ENCODE data around the gene DLGAP4. TPM values are rescaled to one million over a fixed set of nuclear protein-coding genes. Genes with fewer than 3 reads are reported as not detected.

Gene DLGAP4
- total and polyA plus RNA-seq, 4 donors = 33.2 to 150 (median 97.7) TPM

DNA sequence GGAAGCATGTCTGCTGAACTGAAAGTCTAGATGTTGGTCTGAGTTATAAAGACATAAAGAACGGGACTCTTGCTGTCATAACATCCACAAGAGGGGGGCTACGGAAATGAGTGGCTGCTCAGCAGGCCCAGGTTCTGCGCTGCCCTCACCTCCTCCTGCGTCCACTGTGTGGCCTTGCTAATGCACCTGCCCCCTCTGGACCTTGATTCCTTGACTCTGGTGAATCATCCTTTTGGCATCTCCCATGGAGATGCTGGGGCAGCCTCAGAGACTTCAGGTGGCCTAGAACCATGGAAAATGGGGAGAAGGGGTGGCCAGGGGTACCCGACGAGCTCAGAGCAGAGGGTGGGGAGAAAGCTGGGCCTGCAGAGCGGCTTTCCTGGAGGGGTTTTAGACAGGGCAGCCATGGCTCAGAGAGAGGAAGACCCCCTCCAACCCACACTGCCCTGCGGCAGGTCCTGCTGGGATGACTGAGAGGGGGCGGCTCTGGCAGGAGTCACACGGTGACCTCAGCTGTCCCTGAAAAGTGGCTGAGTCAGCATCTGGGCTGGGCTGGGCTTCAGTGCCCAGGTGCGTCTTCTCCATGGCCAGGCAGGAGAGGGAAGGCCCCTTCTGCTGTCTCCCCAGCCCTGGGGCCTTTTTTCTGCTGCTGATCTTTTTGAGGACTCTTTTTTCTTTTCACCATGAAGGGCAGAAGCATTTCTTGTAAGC lies 46.9 kb downstream of the DLGAP4 start:
- H3K4me1 ChIP-seq (ENCODE audit: control insufficient read depth in 1 of 2, insufficient read depth in 2 of 2, low read length in 2 of 2) = no peaks in the 10 kb centered on the region
- no peaks in the 10 kb centered on the region for H3K9me3 ChIP-seq (ENCODE audit: control insufficient read depth, low read length)
- 60 to 64% methylated on average over 10 to 11 of the region's 11 CpGs for WGBS, 2 donors
- H3K27me3 ChIP-seq (ENCODE audit: control insufficient read depth in 1 of 2, insufficient read depth in 2 of 2, low read length in 1 of 2) = no peaks in the 10 kb centered on the region
- no peak for ATAC-seq (ENCODE audit: low FRiP score)
- no peak for DNase-seq
- no peak overlapping the region for H3K4me3 ChIP-seq (ENCODE audit: low read length in 2 of 2)
- H3K27ac ChIP-seq (ENCODE audit: low read depth in 1 of 2, low read length in 2 of 2) = no peak overlapping the region
- intact Hi-C loops (cut with DNase I) = no loop called here
- H3K36me3 ChIP-seq (ENCODE audit: control insufficient read depth in 1 of 2, insufficient read depth in 2 of 2, low read length in 1 of 2) = no peaks in the 10 kb centered on the region

DNA sequence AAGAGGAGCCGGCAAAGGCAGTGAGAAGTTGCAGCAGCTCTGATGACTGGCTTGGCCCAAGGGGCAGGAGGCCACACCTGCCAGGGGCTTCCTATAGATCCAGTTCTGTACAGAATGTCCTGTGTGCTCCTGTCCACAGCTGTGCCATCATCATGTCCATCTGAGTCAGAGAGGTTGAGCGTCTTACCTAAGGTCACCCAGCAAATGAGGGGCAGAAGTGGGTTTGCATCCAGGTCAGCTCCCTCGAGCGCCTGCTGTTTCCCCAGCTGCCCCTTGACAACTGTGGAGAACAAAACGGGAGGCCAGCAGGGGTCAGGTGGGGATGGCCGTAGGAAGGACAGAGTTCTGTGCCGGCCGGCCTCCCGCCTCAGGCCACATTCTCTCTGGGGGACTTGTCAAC lies 47.6 kb downstream of the DLGAP4 start:
- no peak overlapping the region for H3K4me3 ChIP-seq (ENCODE audit: low read length in 2 of 2)
- H3K27ac ChIP-seq (ENCODE audit: low read depth in 1 of 2, low read length in 2 of 2) = no peak overlapping the region
- H3K9me3 ChIP-seq (ENCODE audit: control insufficient read depth, low read length) = no peaks in the 10 kb centered on the region
- DNase-seq (no peak), ATAC-seq (ENCODE audit: low FRiP score) (no peak)
- H3K4me1 ChIP-seq (ENCODE audit: control insufficient read depth in 1 of 2, insufficient read depth in 2 of 2, low read length in 2 of 2) = no peaks in the 10 kb centered on the region
- WGBS, 2 donors = 53 to 57% methylated on average over 9 of the region's 9 CpGs
- no peaks in the 10 kb centered on the region for H3K36me3 ChIP-seq (ENCODE audit: control insufficient read depth in 1 of 2, insufficient read depth in 2 of 2, low read length in 1 of 2)
- intact Hi-C loops (cut with DNase I) = no loop called here
- H3K27me3 ChIP-seq (ENCODE audit: control insufficient read depth in 1 of 2, insufficient read depth in 2 of 2, low read length in 1 of 2) = no peaks in the 10 kb centered on the region

DNA sequence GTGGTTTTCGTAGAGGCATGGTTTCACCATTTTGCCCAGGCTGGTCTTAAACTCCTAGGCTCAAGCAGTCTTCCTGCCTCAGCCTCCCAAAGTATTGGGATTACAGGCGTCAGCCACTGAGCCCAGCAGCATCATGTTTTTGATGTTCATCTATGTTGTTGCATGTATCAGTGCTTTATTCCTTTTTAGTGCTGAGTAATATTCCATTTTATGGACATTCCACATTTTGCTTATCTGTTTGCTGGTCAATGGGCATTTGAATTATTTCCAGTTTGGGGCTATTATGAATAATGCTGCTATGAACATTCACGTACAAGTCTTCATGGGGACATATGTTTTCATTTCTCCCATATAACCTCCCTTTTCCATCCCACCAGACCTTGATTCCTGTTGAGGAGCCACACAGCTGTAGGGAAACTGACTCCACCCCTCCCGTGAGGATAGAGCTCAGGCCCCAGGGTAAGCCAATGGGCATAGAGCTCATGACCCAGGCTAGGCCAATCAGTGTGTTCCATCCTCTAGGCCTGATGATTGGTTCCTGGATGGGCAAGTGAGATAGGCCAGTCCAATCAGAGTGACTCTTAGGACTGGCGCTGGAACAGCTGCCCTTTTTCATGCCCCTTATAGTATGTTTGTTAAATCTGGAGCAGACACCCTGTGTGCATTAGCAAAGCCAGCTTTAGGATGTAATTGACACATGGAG lies 49.5 kb downstream of the DLGAP4 start:
- no peak for DNase-seq
- WGBS, 2 donors = 81 to 85% methylated on average over 5 of the region's 5 CpGs
- no peak for ATAC-seq (ENCODE audit: low FRiP score)
- no peaks in the 10 kb centered on the region for H3K9me3 ChIP-seq (ENCODE audit: control insufficient read depth, low read length)
- H3K4me3 ChIP-seq (ENCODE audit: low read length in 2 of 2) = no peak overlapping the region
- intact Hi-C loops (cut with DNase I) = no loop called here
- H3K4me1 ChIP-seq (ENCODE audit: control insufficient read depth in 1 of 2, insufficient read depth in 2 of 2, low read length in 2 of 2) = no peaks in the 10 kb centered on the region
- H3K27ac ChIP-seq (ENCODE audit: low read depth in 1 of 2, low read length in 2 of 2) = no peak overlapping the region
- no peaks in the 10 kb centered on the region for H3K27me3 ChIP-seq (ENCODE audit: control insufficient read depth in 1 of 2, insufficient read depth in 2 of 2, low read length in 1 of 2)
- no peaks in the 10 kb centered on the region for H3K36me3 ChIP-seq (ENCODE audit: control insufficient read depth in 1 of 2, insufficient read depth in 2 of 2, low read length in 1 of 2)

DNA sequence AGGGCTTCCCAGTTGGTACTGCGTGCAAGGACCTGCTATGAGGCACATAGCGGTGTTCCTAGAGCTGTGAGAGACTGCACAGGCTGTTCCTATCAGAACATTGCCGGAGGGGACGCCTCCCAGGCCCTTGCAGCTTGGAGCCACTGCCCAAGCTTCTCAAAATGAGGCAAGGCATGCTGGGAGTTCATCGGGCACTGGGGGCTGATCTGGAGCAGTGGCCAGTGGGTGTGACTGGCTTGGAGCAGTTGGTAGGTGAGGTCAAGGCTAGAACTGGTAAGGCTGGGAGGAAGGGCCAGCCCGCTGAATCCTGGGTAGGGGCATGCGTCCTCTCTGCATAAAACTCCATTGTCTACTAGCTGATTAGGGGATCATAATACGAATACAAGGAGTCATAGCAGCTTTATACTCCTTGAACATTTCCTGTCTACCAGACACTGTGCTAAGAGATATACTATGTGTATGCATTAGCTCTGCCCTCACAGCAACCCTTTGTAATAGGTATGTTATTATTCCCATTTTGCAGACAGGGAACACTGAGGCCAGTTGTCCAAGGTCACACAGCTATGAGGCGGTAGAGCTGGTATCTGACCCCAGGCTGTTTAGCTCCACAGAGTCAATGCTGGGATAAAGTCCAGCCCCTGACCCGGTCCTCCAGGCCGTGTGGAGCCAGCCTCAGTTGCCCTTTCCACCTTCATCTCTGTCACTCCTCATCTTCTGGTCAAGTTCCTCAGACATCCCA lies 53.7 kb downstream of the DLGAP4 start:
- H3K9me3 ChIP-seq (ENCODE audit: control insufficient read depth, low read length) = no peaks in the 10 kb centered on the region

DNA sequence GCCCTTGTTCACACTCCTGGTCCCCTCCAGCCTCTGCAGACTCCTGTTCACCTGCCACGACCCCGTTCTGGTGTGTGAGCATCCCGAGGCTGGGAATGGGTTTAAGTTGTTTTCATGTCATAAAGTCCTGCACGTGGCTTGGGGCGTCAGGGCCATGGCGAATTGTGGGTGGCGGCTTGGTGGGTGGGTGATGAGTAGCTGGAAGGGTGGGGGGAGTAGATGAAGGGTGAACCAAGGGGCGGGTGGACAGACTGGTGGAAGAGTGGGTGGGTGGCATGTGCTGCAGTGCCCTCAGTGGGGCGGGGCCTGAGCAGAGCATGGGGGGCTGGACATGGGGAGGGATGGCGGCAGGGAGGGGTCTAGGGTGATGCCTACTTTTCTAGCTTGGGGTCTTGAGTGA lies 54.3 kb downstream of the DLGAP4 start:
- DNase-seq (no peak), ATAC-seq (ENCODE audit: low FRiP score) (no peak)
- Histone ChIP-seq H3K27me3 (ENCODE audit: control insufficient read depth in 1 of 2, insufficient read depth in 2 of 2, low read length in 1 of 2) (no peaks in the 10 kb centered on the region), H3K4me1 (ENCODE audit: control insufficient read depth in 1 of 2, insufficient read depth in 2 of 2, low read length in 2 of 2) (no peaks in the 10 kb centered on the region), H3K36me3 (ENCODE audit: control insufficient read depth in 1 of 2, insufficient read depth in 2 of 2, low read length in 1 of 2) (no peaks in the 10 kb centered on the region), H3K27ac (ENCODE audit: low read depth in 1 of 2, low read length in 2 of 2) (no peak overlapping the region), H3K9me3 (ENCODE audit: control insufficient read depth, low read length) (no peaks in the 10 kb centered on the region), H3K4me3 (ENCODE audit: low read length in 2 of 2) (no peak overlapping the region)
- intact Hi-C loops (cut with DNase I) = no loop called here
- 59 to 60% methylated on average over 10 of the region's 10 CpGs for WGBS, 2 donors

More for the DNA sequence above, 53.7 kb downstream of the DLGAP4 start:
- DNase-seq (no peak), ATAC-seq (ENCODE audit: low FRiP score) (no peak)
- 83 to 87% methylated on average over 11 of the region's 11 CpGs for WGBS, 2 donors
- intact Hi-C loops (cut with DNase I) = no loop called here
- no peaks in the 10 kb centered on the region for H3K27me3 ChIP-seq (ENCODE audit: control insufficient read depth in 1 of 2, insufficient read depth in 2 of 2, low read length in 1 of 2)
- no peak overlapping the region for H3K4me3 ChIP-seq (ENCODE audit: low read length in 2 of 2)
- H3K4me1 ChIP-seq (ENCODE audit: control insufficient read depth in 1 of 2, insufficient read depth in 2 of 2, low read length in 2 of 2) = no peaks in the 10 kb centered on the region
- H3K36me3 ChIP-seq (ENCODE audit: control insufficient read depth in 1 of 2, insufficient read depth in 2 of 2, low read length in 1 of 2) = no peaks in the 10 kb centered on the region
- no peak overlapping the region for H3K27ac ChIP-seq (ENCODE audit: low read depth in 1 of 2, low read length in 2 of 2)

DNA sequence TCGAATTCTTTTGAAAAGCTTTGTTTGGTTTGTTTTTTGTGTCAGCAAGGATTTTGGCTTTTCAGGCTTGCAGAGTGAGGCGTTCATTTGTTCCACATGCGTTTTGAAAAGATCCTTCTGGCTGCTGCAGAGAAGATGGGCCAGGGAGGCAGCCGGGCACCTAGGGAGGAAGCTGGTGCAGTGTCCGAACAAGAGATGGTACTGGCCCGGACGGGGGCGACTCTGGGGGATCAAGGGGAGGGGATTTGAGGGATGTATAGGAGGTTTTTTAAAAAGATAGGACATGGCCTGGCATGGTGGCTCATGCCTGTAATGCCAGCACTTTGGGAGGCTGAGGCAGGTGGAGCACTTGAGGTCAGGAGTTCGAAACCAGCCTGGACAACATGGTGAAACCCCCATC lies 55.3 kb downstream of the DLGAP4 start:
- no peak overlapping the region for H3K4me3 ChIP-seq (ENCODE audit: low read length in 2 of 2)
- no peak overlapping the region for H3K27ac ChIP-seq (ENCODE audit: low read depth in 1 of 2, low read length in 2 of 2)
- DNase-seq (no peak), ATAC-seq (ENCODE audit: low FRiP score) (no peak)
- no peaks in the 10 kb centered on the region for H3K27me3 ChIP-seq (ENCODE audit: control insufficient read depth in 1 of 2, insufficient read depth in 2 of 2, low read length in 1 of 2)
- intact Hi-C loops (cut with DNase I) = no loop called here
- WGBS, 2 donors = 62 to 66% methylated on average over 9 of the region's 9 CpGs
- no peaks in the 10 kb centered on the region for H3K4me1 ChIP-seq (ENCODE audit: control insufficient read depth in 1 of 2, insufficient read depth in 2 of 2, low read length in 2 of 2)
- H3K36me3 ChIP-seq (ENCODE audit: control insufficient read depth in 1 of 2, insufficient read depth in 2 of 2, low read length in 1 of 2) = no peaks in the 10 kb centered on the region
- H3K9me3 ChIP-seq (ENCODE audit: control insufficient read depth, low read length) = no peaks in the 10 kb centered on the region

DNA sequence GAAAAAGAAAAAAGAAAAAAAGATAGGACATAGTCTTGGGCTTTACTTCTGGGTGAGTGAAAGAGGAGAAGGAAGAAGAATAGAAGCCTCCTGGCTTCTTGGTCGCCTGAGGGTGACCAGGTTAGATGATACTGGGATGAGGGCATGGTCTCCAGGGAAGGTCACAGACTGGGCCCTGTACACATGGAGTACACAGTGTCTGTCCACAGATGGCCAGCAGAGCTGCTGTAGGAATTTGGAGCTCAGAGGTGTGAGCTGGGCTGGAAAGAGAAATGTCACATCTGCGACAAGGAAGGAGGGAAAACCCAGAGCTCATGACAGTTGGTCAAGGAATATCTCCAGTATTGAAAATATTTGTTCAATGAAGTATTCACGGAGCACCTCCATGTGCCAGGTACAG lies 56.1 kb downstream of the DLGAP4 start:
- H3K27me3 ChIP-seq (ENCODE audit: control insufficient read depth in 1 of 2, insufficient read depth in 2 of 2, low read length in 1 of 2) = no peaks in the 10 kb centered on the region
- H3K4me3 ChIP-seq (ENCODE audit: low read length in 2 of 2) = no peak overlapping the region
- ATAC-seq (ENCODE audit: low FRiP score) (no peak), DNase-seq (no peak)
- no peaks in the 10 kb centered on the region for H3K9me3 ChIP-seq (ENCODE audit: control insufficient read depth, low read length)
- intact Hi-C loops (cut with DNase I) = no loop called here
- H3K27ac ChIP-seq (ENCODE audit: low read depth in 1 of 2, low read length in 2 of 2) = no peak overlapping the region
- H3K36me3 ChIP-seq (ENCODE audit: control insufficient read depth in 1 of 2, insufficient read depth in 2 of 2, low read length in 1 of 2) = no peaks in the 10 kb centered on the region
- 71 to 73% methylated on average over 3 of the region's 3 CpGs for WGBS, 2 donors
- H3K4me1 ChIP-seq (ENCODE audit: control insufficient read depth in 1 of 2, insufficient read depth in 2 of 2, low read length in 2 of 2) = no peaks in the 10 kb centered on the region

DNA sequence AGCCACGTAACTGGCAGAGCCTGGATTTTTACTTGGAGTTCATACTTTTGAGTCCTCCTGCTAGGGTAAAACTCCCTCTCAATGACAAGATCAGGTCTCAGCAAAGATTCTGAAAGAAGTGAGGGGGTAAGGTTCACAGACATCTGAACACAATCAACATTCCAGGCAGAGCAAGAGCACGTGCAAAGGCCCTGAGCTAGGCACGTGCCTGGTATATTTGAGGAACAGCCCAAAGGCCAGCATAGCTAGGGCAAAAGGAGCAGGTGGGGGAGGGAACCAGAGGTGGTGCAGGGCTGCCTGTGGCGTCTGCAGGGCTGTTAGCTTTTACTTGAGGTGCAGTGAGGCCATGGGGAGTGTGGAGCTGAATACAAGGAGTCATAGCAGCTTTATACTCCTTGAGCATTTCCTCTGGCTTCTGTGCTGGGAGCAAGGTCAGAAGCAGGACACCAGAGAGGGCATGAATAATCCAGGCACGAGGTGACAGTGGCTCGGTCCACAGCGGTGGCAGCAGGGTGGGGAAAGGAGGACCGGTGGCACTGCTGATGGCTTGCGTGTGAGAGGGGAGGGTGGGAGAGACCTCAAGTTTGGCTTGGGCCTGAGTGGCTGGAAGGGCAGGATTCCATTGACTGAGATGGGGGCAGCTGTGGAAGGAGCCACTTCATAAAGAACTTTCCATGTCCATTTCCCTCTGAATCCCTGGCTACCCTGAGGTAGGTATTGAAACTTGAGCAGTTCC lies 57.0 kb downstream of the DLGAP4 start:
- Histone ChIP-seq H3K4me3 (ENCODE audit: low read length in 2 of 2) (no peak overlapping the region), H3K27ac (ENCODE audit: low read depth in 1 of 2, low read length in 2 of 2) (no peak overlapping the region), H3K36me3 (ENCODE audit: control insufficient read depth in 1 of 2, insufficient read depth in 2 of 2, low read length in 1 of 2) (no peaks in the 10 kb centered on the region), H3K4me1 (ENCODE audit: control insufficient read depth in 1 of 2, insufficient read depth in 2 of 2, low read length in 2 of 2) (no peaks in the 10 kb centered on the region), H3K9me3 (ENCODE audit: control insufficient read depth, low read length) (no peaks in the 10 kb centered on the region), H3K27me3 (ENCODE audit: control insufficient read depth in 1 of 2, insufficient read depth in 2 of 2, low read length in 1 of 2) (no peaks in the 10 kb centered on the region)
- DNase-seq = no peak
- intact Hi-C loops (cut with DNase I) = no loop called here
- ATAC-seq (ENCODE audit: low FRiP score) = no peak
- 71 to 79% methylated on average over 9 of the region's 9 CpGs for WGBS, 2 donors

All from aorta (tissue), 5 donors.